DMS153 treated with DMSO at 0.1 percent for 48 hours (cell line): ENCODE results near the gene MARCHF11.

Experiments
- DNase-seq: peaks from one replicate; lab custom pipeline; 2025; ENCODE audit not compliant: unreplicated experiment; lab: John Stamatoyannopoulos, UW

The MARCHF11 gene

DNA sequence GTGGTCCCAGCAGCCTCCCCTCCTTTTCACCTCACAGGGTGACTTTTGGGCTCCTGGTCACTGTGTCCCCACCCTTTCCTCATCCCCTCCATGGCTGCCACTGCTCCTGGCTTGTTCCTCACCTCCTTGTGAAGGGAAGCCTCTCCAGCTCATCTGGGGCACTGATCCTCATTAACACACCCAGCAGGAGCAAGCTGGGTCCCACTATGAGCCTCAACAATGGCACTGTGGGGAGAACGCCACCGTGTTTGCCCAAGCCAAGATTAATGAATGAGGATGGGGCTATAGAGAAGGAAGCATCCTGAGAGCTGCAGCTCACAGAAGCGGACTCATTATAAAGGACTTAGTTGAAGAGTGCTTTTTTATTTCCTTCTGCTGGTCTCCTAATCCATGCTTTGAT is 118.4 kb downstream of the MARCHF11 start:
- DNase-seq, result no peak

DNA sequence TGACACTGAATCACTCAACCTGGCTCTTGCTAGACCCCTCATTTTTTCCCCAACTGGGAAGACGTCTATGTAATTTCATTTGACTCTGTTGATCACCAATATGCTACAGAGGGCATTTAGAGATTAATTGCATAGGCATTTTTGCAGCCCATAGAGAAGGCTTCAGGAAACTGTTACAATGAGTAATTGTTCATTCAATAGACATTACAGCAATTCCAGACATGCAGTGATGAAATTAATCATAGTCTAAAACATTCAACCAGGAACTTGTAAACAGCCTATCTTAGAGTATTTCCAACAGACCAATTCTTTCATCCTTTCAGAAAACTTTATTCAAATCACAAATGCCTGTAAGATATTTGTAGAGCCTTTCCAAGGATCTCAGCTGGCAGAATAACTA is 122.3 kb downstream of the MARCHF11 start:
- no peak for DNase-seq

DNA sequence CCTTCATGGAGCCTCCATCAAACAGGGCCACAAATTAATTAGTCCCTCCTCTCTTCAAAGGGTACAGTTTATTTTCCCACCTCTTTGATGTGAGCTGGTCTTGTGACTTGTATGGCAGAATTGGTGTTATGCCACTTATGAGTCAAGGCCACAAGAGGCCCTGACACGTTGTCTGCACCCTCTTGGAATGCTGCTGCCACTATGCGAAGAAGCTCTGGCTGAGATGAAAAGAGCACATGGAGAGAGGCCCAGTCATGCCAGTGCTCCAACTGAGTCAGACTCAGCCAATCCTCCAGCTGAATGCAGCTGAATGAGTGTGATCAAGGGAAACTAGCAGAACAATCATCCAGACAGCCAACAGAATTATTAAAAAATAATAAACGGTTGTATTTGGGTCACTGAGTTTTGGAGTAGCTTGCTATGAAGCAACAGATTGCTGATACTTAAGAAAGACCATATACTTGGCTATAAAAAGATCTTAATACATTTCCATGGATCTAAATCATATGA is 128.3 kb downstream of the MARCHF11 start:
- no peak for DNase-seq

DNA sequence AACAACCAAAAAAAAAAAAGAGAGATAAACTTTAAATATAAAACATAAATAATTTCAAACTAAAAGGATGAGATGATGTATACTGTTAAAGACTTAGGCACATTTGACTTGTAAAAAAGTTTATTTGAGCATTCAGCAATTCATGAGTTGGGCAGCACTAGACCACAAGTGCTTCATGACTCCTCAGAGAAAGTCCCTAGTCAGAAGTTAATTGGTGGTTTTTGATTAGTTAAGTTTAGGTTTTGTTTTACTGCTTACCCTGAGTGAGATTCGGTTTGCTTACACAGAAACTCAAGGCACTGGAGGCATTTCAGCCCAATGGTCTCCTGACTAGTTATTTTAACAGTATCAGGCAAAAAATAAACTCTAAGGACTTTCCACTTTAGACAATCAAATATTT is 129.2 kb downstream of the MARCHF11 start:
- DNase-seq, result no peak

DNA sequence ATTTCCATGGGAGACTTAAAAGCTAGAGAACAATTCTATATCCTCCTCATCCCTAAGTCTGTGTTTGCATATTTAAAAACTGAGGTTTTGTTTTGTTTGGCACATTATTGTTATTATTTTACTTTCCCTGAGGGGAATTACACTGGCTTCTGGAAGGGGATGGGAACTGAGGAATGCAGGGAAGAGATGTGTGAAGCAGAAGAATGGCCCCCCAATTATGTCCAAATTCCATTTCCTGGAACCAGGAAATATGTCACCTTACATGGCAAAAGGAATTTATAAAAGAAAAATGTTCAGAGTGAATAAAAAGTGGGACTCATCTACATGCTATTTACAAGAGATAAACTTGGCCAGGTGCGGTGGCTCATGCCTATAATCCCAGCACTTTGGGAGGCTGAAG is 129.8 kb downstream of the MARCHF11 start:
- no peak for DNase-seq

DNA sequence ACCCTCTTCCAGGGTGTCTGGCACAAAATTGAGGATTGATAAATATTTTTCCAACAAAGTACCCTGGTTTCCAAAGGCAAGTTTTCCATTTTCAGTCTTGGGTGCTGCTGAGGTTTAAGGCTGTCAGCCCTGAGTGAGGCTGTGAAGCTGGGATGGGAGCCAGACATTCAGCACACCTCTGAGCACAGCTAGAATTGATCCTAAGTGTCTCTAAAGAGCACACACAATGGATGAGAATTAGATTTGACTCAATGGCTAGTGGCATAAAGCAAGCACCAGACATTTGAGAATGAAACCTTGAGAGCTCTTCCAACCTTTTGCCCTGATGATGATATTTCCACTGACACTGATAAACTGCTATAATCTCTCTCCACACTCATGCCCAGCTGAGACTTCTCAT is 131.5 kb downstream of the MARCHF11 start:
- DNase-seq, result no peak

DNA sequence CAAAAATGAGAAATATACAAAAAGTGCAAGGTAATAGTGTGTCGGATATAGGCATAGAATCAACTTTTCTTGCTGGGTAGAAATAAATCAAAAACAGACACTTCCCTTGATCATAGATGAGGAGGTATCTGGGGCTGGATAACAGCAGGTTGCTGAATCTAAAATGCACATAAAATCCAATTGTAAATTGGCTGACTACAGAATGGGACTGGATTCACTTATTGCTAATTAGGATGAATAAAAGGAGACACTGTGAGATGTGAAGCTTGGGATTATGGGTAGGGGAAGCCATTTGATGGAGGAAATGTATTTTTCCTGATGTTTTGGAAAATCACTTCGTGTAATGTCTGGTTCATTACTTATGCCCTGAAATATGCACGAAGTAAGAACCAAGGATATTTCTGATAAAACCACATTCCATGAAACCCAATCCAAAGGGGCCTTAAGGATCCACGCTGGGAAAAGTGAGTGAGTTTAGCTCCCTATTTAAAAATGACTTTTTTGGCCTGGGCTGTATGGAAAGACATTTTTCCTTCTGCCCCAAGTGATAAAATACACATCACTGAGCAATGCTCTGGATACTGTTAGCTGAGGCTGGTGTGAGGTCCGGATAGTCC is 136.1 kb downstream of the MARCHF11 start:
- no peak for DNase-seq

DNA sequence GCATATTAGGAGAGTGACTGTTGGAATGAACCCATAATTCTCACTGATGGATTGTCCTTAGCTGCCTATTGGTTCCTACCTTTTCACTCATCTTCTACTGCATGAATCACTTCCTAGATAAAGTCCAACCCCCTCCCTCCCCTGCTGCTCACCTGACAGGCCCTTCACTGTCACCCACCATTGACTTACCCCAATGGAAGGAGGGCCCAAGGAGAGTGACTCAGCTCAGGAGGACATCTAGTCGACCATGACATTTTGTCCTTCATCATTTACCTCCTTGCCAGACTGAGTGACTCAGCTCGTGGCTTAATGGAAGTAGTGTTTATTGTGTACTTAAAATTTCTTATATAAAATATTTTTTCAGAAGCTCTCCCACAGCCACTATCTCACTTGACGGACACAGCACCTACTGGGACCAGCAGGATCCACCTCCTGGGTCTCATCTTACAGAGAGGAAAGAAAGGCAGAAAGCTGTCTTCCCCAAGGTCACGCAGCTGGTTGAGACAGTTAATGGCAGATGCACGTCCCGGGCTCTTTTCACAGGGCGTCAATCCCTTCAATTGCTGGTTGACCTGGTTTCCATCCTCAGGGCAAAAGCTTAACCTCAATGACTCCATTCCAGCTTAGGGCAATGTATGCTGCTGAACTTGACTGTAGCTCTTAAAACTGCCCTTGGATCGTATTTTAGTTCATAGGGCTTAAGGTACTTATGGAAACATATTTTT is 142.3 kb downstream of the MARCHF11 start:
- DNase-seq, result no peak

DNA sequence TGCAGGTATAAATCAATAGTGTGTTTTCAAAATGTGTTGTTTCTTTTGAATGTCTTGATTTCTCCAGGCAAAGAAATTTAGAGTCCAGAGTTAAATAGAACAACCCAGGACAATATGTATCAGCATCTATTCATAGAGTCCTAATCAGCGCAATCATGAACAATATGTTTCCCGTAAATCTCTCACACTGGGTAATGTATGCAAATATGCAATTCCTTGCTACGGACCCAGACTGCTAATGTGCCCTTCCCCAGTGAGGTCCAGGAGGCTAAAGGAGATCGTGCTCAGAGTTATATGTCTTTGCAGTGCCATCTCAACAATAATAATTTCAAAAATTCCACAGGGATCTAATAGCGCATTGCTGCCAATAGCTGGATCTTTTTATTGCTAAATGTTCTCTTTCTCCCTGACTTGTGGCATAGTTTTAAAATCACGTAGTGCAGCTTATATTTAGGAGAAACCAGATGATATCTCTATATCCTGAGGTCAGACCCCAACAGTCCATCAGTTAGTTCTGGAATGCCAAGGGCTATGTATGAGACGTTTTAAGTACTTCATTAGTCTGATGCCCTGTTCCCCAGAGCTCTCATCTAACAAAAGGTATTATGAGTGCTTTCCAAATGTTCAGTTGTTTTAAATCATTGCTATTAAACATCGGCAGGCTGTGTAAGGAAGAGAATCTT is 145.1 kb downstream of the MARCHF11 start:
- DNase-seq, result no peak

DNA sequence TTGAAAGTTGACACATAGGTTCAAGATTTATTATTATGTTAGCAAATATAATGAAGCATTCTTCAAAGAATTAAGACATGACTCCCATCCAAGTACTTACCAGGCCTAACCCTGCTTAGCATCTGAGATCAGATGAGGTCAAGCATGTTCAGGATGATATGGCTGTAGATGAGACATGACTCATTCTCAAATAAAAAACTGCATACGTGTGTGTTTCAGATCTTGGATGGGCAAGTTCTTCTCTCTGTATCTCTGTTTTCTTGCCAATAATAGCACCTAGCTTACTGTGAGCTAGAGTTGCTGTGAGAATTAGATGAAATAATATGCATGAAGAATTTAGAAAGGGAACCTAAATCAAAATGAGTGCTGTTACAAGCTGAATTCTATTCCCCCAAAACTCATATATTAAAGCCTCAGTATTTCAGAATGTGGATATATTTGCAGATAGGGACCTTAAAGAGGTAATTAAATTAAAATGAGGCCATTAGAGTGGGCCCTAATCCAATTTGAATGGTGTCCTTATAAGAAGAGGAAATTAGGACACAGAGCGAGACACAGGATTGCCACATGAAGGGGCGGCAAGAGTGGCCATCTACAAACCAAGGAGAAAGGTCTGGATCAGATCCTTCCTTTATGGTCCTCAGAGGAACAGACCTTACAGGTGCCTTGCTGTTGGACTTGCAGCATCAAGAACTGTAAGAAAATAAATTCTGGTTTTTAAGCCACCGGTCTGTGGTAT is 146.2 kb downstream of the MARCHF11 start:
- DNase-seq, result no peak

DNA sequence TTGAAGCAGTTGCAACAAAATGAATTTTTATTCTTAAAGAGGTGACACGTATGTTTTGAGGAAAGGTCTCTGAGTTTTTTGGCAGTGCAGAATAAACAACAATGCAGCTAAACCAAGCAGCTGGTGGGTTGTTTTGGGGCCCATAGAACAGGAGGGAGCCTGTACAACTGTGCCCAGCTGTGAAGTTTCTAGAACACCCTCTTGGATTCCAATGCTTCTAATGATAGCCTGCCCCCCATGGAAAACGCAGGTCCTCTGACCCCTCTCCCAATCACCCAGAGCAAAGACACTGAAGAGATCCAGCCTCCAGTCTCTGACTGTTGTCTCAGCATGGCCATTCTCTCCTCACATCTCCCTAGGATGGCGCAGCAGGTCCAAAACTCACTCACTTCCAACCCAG is 150.9 kb downstream of the MARCHF11 start:
- DNase-seq, result no peak

DNA sequence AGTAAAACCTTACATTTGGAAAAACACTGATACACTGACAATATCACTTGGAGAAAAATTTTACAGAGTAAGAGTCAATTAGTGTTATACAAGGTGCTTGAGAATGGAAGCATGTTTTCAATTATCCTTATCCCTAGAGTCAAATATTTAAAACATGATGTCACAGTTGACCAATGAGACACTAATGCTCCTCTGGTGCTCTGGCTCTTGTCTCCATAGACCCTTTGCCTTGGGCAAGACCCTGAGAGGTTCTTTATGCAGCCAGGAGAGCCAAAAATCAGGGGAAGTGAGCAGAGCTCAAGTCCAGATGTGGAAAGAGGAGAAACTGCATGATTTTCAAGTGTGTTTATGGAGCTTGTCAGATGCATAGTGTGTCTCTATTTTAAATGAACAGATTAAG is 153.9 kb downstream of the MARCHF11 start:
- DNase-seq, result no peak

DNA sequence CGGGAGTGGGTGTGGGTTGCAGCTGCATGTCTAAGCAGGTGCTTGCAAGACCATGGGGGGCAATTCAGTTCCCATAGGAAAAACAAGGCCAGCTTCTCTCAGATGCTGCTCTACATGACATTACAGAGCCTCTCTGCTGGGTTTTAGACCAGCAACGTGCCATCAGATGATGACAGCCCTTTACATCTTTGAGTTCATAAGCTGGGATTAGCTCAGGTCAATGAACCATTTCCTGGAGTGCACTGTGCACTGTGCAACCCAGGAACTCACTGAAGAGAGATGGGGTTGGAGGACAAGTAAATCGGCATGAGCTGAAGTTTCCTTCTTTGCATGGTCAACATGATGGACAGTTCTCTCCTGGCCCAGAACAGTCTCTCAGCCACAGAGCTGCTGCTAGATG is 160.6 kb downstream of the MARCHF11 start:
- DNase-seq, result no peak

DNA sequence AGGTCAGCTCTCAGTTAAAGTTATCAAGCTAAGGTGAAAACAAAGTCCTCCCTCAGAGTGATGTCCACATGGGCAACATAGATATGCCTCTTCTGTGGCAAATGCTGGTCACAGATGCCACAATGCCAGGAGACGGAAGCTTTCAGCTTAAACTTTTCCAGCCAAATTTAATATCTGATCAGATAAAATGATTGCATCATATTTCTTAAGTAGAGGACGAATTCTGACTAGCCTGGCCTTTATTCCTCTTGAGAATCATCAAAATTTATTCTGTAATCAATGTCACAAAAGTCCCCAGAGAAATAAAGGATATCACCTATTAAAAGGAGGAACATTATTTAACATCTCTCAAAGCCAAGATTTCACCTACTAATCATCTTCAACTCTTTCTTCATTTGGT is 161.9 kb downstream of the MARCHF11 start:
- no peak for DNase-seq
